ENCODE results near the gene TBC1D5.

TBC1D5 gene

GRCh38 chr3:17749281-17749680 is 6.8 kb upstream of the TBC1D5 start:
- Histone ChIP-seq H3K27ac (ENCODE audit: low read depth in 2 of 2, low read length in 2 of 2) (no peak overlapping the region), H3K9me3 (ENCODE audit: control insufficient read depth in 2 of 2, low read length in 2 of 2) (no peaks in the 10 kb centered on the region), H3K36me3 (ENCODE audit: control insufficient read depth in 2 of 2, insufficient read depth in 2 of 2, low read length in 2 of 2) (no peaks in the 10 kb centered on the region), H3K4me1 (ENCODE audit: control insufficient read depth in 2 of 2, insufficient read depth in 2 of 2, low read length in 2 of 2) (peaks cover 0 to 2% of the 10 kb centered on the region in 2 donors), H3K4me3 (ENCODE audit: low read length in 2 of 2) (peak overlapping the region; percentile 32 to 67), H3K27me3 (ENCODE audit: control insufficient read depth in 2 of 2, insufficient read depth in 2 of 2, low read length in 2 of 2) (no peaks in the 10 kb centered on the region), H3K9ac (ENCODE audit: low read depth in 1 of 2, low read length in 2 of 2) (no peak overlapping the region)

GRCh38 chr3:17747890-17748247 is 5.4 kb upstream of the TBC1D5 start:
- no peak overlapping the region for H3K4me3 ChIP-seq (ENCODE audit: low read length in 2 of 2)
- H3K9ac ChIP-seq (ENCODE audit: low read depth in 1 of 2, low read length in 2 of 2), result no peak overlapping the region
- H3K9me3 ChIP-seq (ENCODE audit: control insufficient read depth in 2 of 2, low read length in 2 of 2), result no peaks in the 10 kb centered on the region
- H3K36me3 ChIP-seq (ENCODE audit: control insufficient read depth in 2 of 2, insufficient read depth in 2 of 2, low read length in 2 of 2), result no peaks in the 10 kb centered on the region
- no peaks in the 10 kb centered on the region for H3K27me3 ChIP-seq (ENCODE audit: control insufficient read depth in 2 of 2, insufficient read depth in 2 of 2, low read length in 2 of 2)
- H3K4me1 ChIP-seq (ENCODE audit: control insufficient read depth in 2 of 2, insufficient read depth in 2 of 2, low read length in 2 of 2), result peaks cover 7 to 9% of the 10 kb centered on the region in 2 donors
- peak overlapping the region in 1 of 2 donors; percentile 33 for H3K27ac ChIP-seq (ENCODE audit: low read depth in 2 of 2, low read length in 2 of 2)

- H3K4me3 ChIP-seq (ENCODE audit: low read length in 2 of 2), result no peak overlapping the region
- H3K36me3 ChIP-seq (ENCODE audit: control insufficient read depth in 2 of 2, insufficient read depth in 2 of 2, low read length in 2 of 2), result no peaks in the 10 kb centered on the region
- H3K9me3 ChIP-seq (ENCODE audit: control insufficient read depth in 2 of 2, low read length in 2 of 2), result no peaks in the 10 kb centered on the region
- H3K27me3 ChIP-seq (ENCODE audit: control insufficient read depth in 2 of 2, insufficient read depth in 2 of 2, low read length in 2 of 2), result no peaks in the 10 kb centered on the region
- H3K9ac ChIP-seq (ENCODE audit: low read depth in 1 of 2, low read length in 2 of 2), result no peak overlapping the region
- peak overlapping the region in 1 of 2 donors; percentile 33 for H3K27ac ChIP-seq (ENCODE audit: low read depth in 2 of 2, low read length in 2 of 2)
- peaks cover 7 to 9% of the 10 kb centered on the region in 2 donors for H3K4me1 ChIP-seq (ENCODE audit: control insufficient read depth in 2 of 2, insufficient read depth in 2 of 2, low read length in 2 of 2)
Measured at GRCh38 chr3:17747174-17747889, 4.9 kb upstream of the TBC1D5 start.

GRCh38 chr3:17745894-17746293 is 3.5 kb upstream of the TBC1D5 start:
- peaks cover 10 to 14% of the 10 kb centered on the region in 2 donors for H3K4me1 ChIP-seq (ENCODE audit: control insufficient read depth in 2 of 2, insufficient read depth in 2 of 2, low read length in 2 of 2)
- H3K36me3 ChIP-seq (ENCODE audit: control insufficient read depth in 2 of 2, insufficient read depth in 2 of 2, low read length in 2 of 2), result no peaks in the 10 kb centered on the region
- no peak overlapping the region for H3K9ac ChIP-seq (ENCODE audit: low read depth in 1 of 2, low read length in 2 of 2)
- no peaks in the 10 kb centered on the region for H3K9me3 ChIP-seq (ENCODE audit: control insufficient read depth in 2 of 2, low read length in 2 of 2)
- H3K27me3 ChIP-seq (ENCODE audit: control insufficient read depth in 2 of 2, insufficient read depth in 2 of 2, low read length in 2 of 2), result no peaks in the 10 kb centered on the region
- H3K27ac ChIP-seq (ENCODE audit: low read depth in 2 of 2, low read length in 2 of 2), result no peak overlapping the region
- H3K4me3 ChIP-seq (ENCODE audit: low read length in 2 of 2), result no peak overlapping the region

GRCh38 chr3:17745301-17745700 is 2.9 kb upstream of the TBC1D5 start:
- Histone ChIP-seq H3K9ac (ENCODE audit: low read depth in 1 of 2, low read length in 2 of 2) (no peak overlapping the region), H3K27me3 (ENCODE audit: control insufficient read depth in 2 of 2, insufficient read depth in 2 of 2, low read length in 2 of 2) (no peaks in the 10 kb centered on the region), H3K9me3 (ENCODE audit: control insufficient read depth in 2 of 2, low read length in 2 of 2) (no peaks in the 10 kb centered on the region), H3K4me3 (ENCODE audit: low read length in 2 of 2) (no peak overlapping the region), H3K36me3 (ENCODE audit: control insufficient read depth in 2 of 2, insufficient read depth in 2 of 2, low read length in 2 of 2) (no peaks in the 10 kb centered on the region), H3K4me1 (ENCODE audit: control insufficient read depth in 2 of 2, insufficient read depth in 2 of 2, low read length in 2 of 2) (peaks cover 15 to 19% of the 10 kb centered on the region in 2 donors), H3K27ac (ENCODE audit: low read depth in 2 of 2, low read length in 2 of 2) (no peak overlapping the region)

GRCh38 chr3:17744693-17745092 is 2.3 kb upstream of the TBC1D5 start:
- peaks cover 18 to 19% of the 10 kb centered on the region in 2 donors for H3K4me1 ChIP-seq (ENCODE audit: control insufficient read depth in 2 of 2, insufficient read depth in 2 of 2, low read length in 2 of 2)
- H3K9ac ChIP-seq (ENCODE audit: low read depth in 1 of 2, low read length in 2 of 2), result no peak overlapping the region
- H3K9me3 ChIP-seq (ENCODE audit: control insufficient read depth in 2 of 2, low read length in 2 of 2), result no peaks in the 10 kb centered on the region
- H3K36me3 ChIP-seq (ENCODE audit: control insufficient read depth in 2 of 2, insufficient read depth in 2 of 2, low read length in 2 of 2), result no peaks in the 10 kb centered on the region
- no peak overlapping the region for H3K4me3 ChIP-seq (ENCODE audit: low read length in 2 of 2)
- H3K27me3 ChIP-seq (ENCODE audit: control insufficient read depth in 2 of 2, insufficient read depth in 2 of 2, low read length in 2 of 2), result no peaks in the 10 kb centered on the region
- H3K27ac ChIP-seq (ENCODE audit: low read depth in 2 of 2, low read length in 2 of 2), result no peak overlapping the region

- H3K9ac ChIP-seq (ENCODE audit: low read depth in 1 of 2, low read length in 2 of 2), result peak overlapping the region in 1 of 2 donors; percentile 93
- H3K4me1 ChIP-seq (ENCODE audit: control insufficient read depth in 2 of 2, insufficient read depth in 2 of 2, low read length in 2 of 2), result peaks cover 21 to 25% of the 10 kb centered on the region in 2 donors
- no peaks in the 10 kb centered on the region for H3K9me3 ChIP-seq (ENCODE audit: control insufficient read depth in 2 of 2, low read length in 2 of 2)
- peak overlapping the region in 1 of 2 donors; percentile 85 for H3K4me3 ChIP-seq (ENCODE audit: low read length in 2 of 2)
- peak overlapping the region in 1 of 2 donors; percentile 99 for H3K27ac ChIP-seq (ENCODE audit: low read depth in 2 of 2, low read length in 2 of 2)
- no peaks in the 10 kb centered on the region for H3K27me3 ChIP-seq (ENCODE audit: control insufficient read depth in 2 of 2, insufficient read depth in 2 of 2, low read length in 2 of 2)
- no peaks in the 10 kb centered on the region for H3K36me3 ChIP-seq (ENCODE audit: control insufficient read depth in 2 of 2, insufficient read depth in 2 of 2, low read length in 2 of 2)
Measured at GRCh38 chr3:17743658-17743995, 1.2 kb upstream of the TBC1D5 start.

- Histone ChIP-seq H3K27ac (ENCODE audit: low read depth in 2 of 2, low read length in 2 of 2) (peak overlapping the region; percentile 98 to 99), H3K9me3 (ENCODE audit: control insufficient read depth in 2 of 2, low read length in 2 of 2) (no peaks in the 10 kb centered on the region), H3K9ac (ENCODE audit: low read depth in 1 of 2, low read length in 2 of 2) (peak overlapping the region; percentile 78 to 93), H3K4me3 (ENCODE audit: low read length in 2 of 2) (peak overlapping the region; percentile 60 to 85), H3K27me3 (ENCODE audit: control insufficient read depth in 2 of 2, insufficient read depth in 2 of 2, low read length in 2 of 2) (no peaks in the 10 kb centered on the region), H3K4me1 (ENCODE audit: control insufficient read depth in 2 of 2, insufficient read depth in 2 of 2, low read length in 2 of 2) (peaks cover 21 to 25% of the 10 kb centered on the region in 2 donors), H3K36me3 (ENCODE audit: control insufficient read depth in 2 of 2, insufficient read depth in 2 of 2, low read length in 2 of 2) (no peaks in the 10 kb centered on the region)
Measured at GRCh38 chr3:17742880-17743657, 638 bp upstream of the TBC1D5 start.

DNA sequence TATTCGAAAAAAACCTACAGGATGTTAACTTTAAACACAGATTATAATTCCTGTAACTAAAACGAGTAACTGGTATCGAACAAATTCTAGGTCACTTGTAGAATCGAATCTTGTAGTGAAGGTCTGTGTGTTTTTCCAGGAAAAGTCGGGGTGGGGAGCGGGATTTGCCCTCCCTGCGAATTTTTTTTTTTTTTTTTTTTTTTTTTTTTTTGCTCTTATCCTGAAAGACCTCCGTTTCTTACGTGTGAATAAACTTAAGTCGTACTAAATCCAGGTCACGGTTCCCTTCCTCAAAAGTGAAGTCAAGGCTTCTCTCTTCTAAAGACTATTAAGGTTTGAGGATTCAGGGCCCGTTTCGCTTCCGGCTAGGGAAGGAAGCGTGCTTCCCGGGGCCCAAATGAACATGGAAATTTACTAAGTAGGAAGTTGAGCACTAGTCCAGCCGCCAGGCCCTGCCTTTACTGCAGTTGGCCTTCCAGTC is 770 bp downstream of the TBC1D5 start:
- Histone ChIP-seq H3K9me3 (ENCODE audit: control insufficient read depth in 2 of 2, low read length in 2 of 2) (no peaks in the 10 kb centered on the region), H3K27me3 (ENCODE audit: control insufficient read depth in 2 of 2, insufficient read depth in 2 of 2, low read length in 2 of 2) (no peaks in the 10 kb centered on the region), H3K36me3 (ENCODE audit: control insufficient read depth in 2 of 2, insufficient read depth in 2 of 2, low read length in 2 of 2) (no peaks in the 10 kb centered on the region), H3K4me1 (ENCODE audit: control insufficient read depth in 2 of 2, insufficient read depth in 2 of 2, low read length in 2 of 2) (peaks cover 21 to 25% of the 10 kb centered on the region in 2 donors), H3K27ac (ENCODE audit: low read depth in 2 of 2, low read length in 2 of 2) (peak overlapping the region; percentile 98 to 99), H3K4me3 (ENCODE audit: low read length in 2 of 2) (peak overlapping the region; percentile 85 to 87), H3K9ac (ENCODE audit: low read depth in 1 of 2, low read length in 2 of 2) (peak overlapping the region; percentile 87 to 88)

DNA sequence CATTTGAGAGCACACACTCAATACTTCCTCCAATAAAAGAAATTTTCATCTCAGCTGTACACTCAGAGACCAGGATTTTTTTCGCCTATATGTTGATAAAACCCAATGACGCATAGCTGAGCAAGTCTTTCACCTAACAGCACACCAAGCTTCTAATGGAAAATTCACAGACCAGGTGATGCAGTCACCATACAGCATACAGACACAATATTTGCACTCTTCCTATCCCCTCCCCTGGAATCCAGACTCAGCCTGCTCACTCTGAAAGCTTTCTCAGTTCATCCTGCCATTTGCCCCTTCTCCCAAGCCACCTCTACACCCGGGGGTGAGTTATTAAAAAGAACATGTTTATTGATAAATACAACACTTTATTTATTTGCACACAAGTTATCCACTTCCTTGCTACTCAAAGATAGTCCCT is 1.7 kb downstream of the TBC1D5 start:
- Histone ChIP-seq H3K4me1 (ENCODE audit: control insufficient read depth in 2 of 2, insufficient read depth in 2 of 2, low read length in 2 of 2) (peaks cover 21 to 25% of the 10 kb centered on the region in 2 donors), H3K4me3 (ENCODE audit: low read length in 2 of 2) (peak overlapping the region; percentile 85 to 87), H3K9ac (ENCODE audit: low read depth in 1 of 2, low read length in 2 of 2) (peak overlapping the region; percentile 87 to 88), H3K36me3 (ENCODE audit: control insufficient read depth in 2 of 2, insufficient read depth in 2 of 2, low read length in 2 of 2) (no peaks in the 10 kb centered on the region), H3K27ac (ENCODE audit: low read depth in 2 of 2, low read length in 2 of 2) (peak overlapping the region; percentile 98 to 99), H3K27me3 (ENCODE audit: control insufficient read depth in 2 of 2, insufficient read depth in 2 of 2, low read length in 2 of 2) (no peaks in the 10 kb centered on the region), H3K9me3 (ENCODE audit: control insufficient read depth in 2 of 2, low read length in 2 of 2) (no peaks in the 10 kb centered on the region)

Measured in mucosa of rectum (tissue), 2 donors.